ENCODE results near the gene TNFAIP2.
A peak's percentile ranks its signal among the peaks of the same experiment; 100 is the strongest.
"Not testable (repeated sequence)": the region's sequence is repeated elsewhere in the genome, so short reads cannot be mapped to it uniquely, and the experiment has no call there.

Gene TNFAIP2

GRCh38 chr14:103117499-103117898 is 5.8 kb upstream of the TNFAIP2 start:
- peaks cover 15% of the 10 kb centered on the region for H3K4me1 ChIP-seq (ENCODE audit: control insufficient read depth, insufficient read depth, low read length)
- WGBS, 2 experiments, result 96% methylated on average over 7 of the region's 7 CpGs
- H3K9me3 ChIP-seq (ENCODE audit: control insufficient read depth, low read length); H3K36me3 ChIP-seq (ENCODE audit: control insufficient read depth, insufficient read depth, low read length); H3K4me3 ChIP-seq (ENCODE audit: insufficient read depth, low read depth, low read length); H3K27ac ChIP-seq (ENCODE audit: insufficient read depth, low read depth, low read length, poor library complexity, severe bottlenecking): not testable (repeated sequence)
- peaks cover 17% of the 10 kb centered on the region for H3K27me3 ChIP-seq (ENCODE audit: control insufficient read depth, insufficient read depth, low read length, poor library complexity, severe bottlenecking)

- H3K27me3 ChIP-seq (ENCODE audit: control insufficient read depth, insufficient read depth, low read length, poor library complexity, severe bottlenecking), result peaks cover 23% of the 10 kb centered on the region
- no peaks in the 10 kb centered on the region for H3K36me3 ChIP-seq (ENCODE audit: control insufficient read depth, insufficient read depth, low read length)
- WGBS, 2 experiments, result 68 to 74% methylated on average over 9 of the region's 10 CpGs
- peaks cover 14% of the 10 kb centered on the region for H3K4me1 ChIP-seq (ENCODE audit: control insufficient read depth, insufficient read depth, low read length)
- no peaks in the 10 kb centered on the region for H3K9me3 ChIP-seq (ENCODE audit: control insufficient read depth, low read length)
- H3K27ac ChIP-seq (ENCODE audit: insufficient read depth, low read depth, low read length, poor library complexity, severe bottlenecking), result no peak overlapping the region
- no peak overlapping the region for H3K4me3 ChIP-seq (ENCODE audit: insufficient read depth, low read depth, low read length)
Measured at GRCh38 chr14:103118018-103118662, 5.1 kb upstream of the TNFAIP2 start.

- Histone ChIP-seq H3K4me3 (ENCODE audit: insufficient read depth, low read depth, low read length) (no peak overlapping the region), H3K36me3 (ENCODE audit: control insufficient read depth, insufficient read depth, low read length) (no peaks in the 10 kb centered on the region), H3K4me1 (ENCODE audit: control insufficient read depth, insufficient read depth, low read length) (peaks cover 14% of the 10 kb centered on the region), H3K27ac (ENCODE audit: insufficient read depth, low read depth, low read length, poor library complexity, severe bottlenecking) (no peak overlapping the region), H3K9me3 (ENCODE audit: control insufficient read depth, low read length) (no peaks in the 10 kb centered on the region), H3K27me3 (ENCODE audit: control insufficient read depth, insufficient read depth, low read length, poor library complexity, severe bottlenecking) (peaks cover 29% of the 10 kb centered on the region)
- 86 to 87% methylated on average over 9 of the region's 9 CpGs for WGBS, 2 experiments
Measured at GRCh38 chr14:103118663-103119404, 4.4 kb upstream of the TNFAIP2 start.

- Histone ChIP-seq H3K4me1 (ENCODE audit: control insufficient read depth, insufficient read depth, low read length) (peaks cover 21% of the 10 kb centered on the region), H3K27me3 (ENCODE audit: control insufficient read depth, insufficient read depth, low read length, poor library complexity, severe bottlenecking) (peaks cover 36% of the 10 kb centered on the region)
- H3K27ac ChIP-seq (ENCODE audit: insufficient read depth, low read depth, low read length, poor library complexity, severe bottlenecking); H3K4me3 ChIP-seq (ENCODE audit: insufficient read depth, low read depth, low read length); H3K36me3 ChIP-seq (ENCODE audit: control insufficient read depth, insufficient read depth, low read length); H3K9me3 ChIP-seq (ENCODE audit: control insufficient read depth, low read length): not testable (repeated sequence)
- WGBS, 2 experiments, result 92% methylated on average over 8 of the region's 8 CpGs
Measured at GRCh38 chr14:103119527-103119926, 3.7 kb upstream of the TNFAIP2 start.

GRCh38 chr14:103121121-103121845 is 2.0 kb upstream of the TNFAIP2 start:
- H3K9me3 ChIP-seq (ENCODE audit: control insufficient read depth, low read length), result no peaks in the 10 kb centered on the region
- no peak overlapping the region for H3K4me3 ChIP-seq (ENCODE audit: insufficient read depth, low read depth, low read length)
- H3K36me3 ChIP-seq (ENCODE audit: control insufficient read depth, insufficient read depth, low read length), result no peaks in the 10 kb centered on the region
- peaks cover 22% of the 10 kb centered on the region for H3K4me1 ChIP-seq (ENCODE audit: control insufficient read depth, insufficient read depth, low read length)
- 53 to 58% methylated on average over 18 of the region's 18 CpGs for WGBS, 2 experiments
- H3K27ac ChIP-seq (ENCODE audit: insufficient read depth, low read depth, low read length, poor library complexity, severe bottlenecking), result no peak overlapping the region
- H3K27me3 ChIP-seq (ENCODE audit: control insufficient read depth, insufficient read depth, low read length, poor library complexity, severe bottlenecking), result peaks cover 39% of the 10 kb centered on the region

- H3K27ac ChIP-seq (ENCODE audit: insufficient read depth, low read depth, low read length, poor library complexity, severe bottlenecking), result peak overlapping the region; percentile 44
- no peaks in the 10 kb centered on the region for H3K36me3 ChIP-seq (ENCODE audit: control insufficient read depth, insufficient read depth, low read length)
- peaks cover 22% of the 10 kb centered on the region for H3K4me1 ChIP-seq (ENCODE audit: control insufficient read depth, insufficient read depth, low read length)
- peak overlapping the region; percentile 43 for H3K4me3 ChIP-seq (ENCODE audit: insufficient read depth, low read depth, low read length)
- peaks cover 39% of the 10 kb centered on the region for H3K27me3 ChIP-seq (ENCODE audit: control insufficient read depth, insufficient read depth, low read length, poor library complexity, severe bottlenecking)
- H3K9me3 ChIP-seq (ENCODE audit: control insufficient read depth, low read length), result no peaks in the 10 kb centered on the region
- 8 to 9% methylated on average over 23 of the region's 23 CpGs for WGBS, 2 experiments
Measured at GRCh38 chr14:103121846-103122584, 1.2 kb upstream of the TNFAIP2 start.

- H3K27me3 ChIP-seq (ENCODE audit: control insufficient read depth, insufficient read depth, low read length, poor library complexity, severe bottlenecking), result peaks cover 39% of the 10 kb centered on the region
- no peaks in the 10 kb centered on the region for H3K36me3 ChIP-seq (ENCODE audit: control insufficient read depth, insufficient read depth, low read length)
- WGBS, 2 experiments, result 9% methylated on average over 15 of the region's 15 CpGs
- H3K4me3 ChIP-seq (ENCODE audit: insufficient read depth, low read depth, low read length), result peak overlapping the region; percentile 43
- H3K4me1 ChIP-seq (ENCODE audit: control insufficient read depth, insufficient read depth, low read length), result peaks cover 22% of the 10 kb centered on the region
- H3K9me3 ChIP-seq (ENCODE audit: control insufficient read depth, low read length), result no peaks in the 10 kb centered on the region
- peak overlapping the region; percentile 36 for H3K27ac ChIP-seq (ENCODE audit: insufficient read depth, low read depth, low read length, poor library complexity, severe bottlenecking)
Measured at GRCh38 chr14:103122585-103122946, 695 bp upstream of the TNFAIP2 start.

- Histone ChIP-seq H3K4me1 (ENCODE audit: control insufficient read depth, insufficient read depth, low read length) (peaks cover 22% of the 10 kb centered on the region), H3K27me3 (ENCODE audit: control insufficient read depth, insufficient read depth, low read length, poor library complexity, severe bottlenecking) (peaks cover 39% of the 10 kb centered on the region), H3K4me3 (ENCODE audit: insufficient read depth, low read depth, low read length) (peak overlapping the region; percentile 43), H3K27ac (ENCODE audit: insufficient read depth, low read depth, low read length, poor library complexity, severe bottlenecking) (no peak overlapping the region), H3K36me3 (ENCODE audit: control insufficient read depth, insufficient read depth, low read length) (no peaks in the 10 kb centered on the region), H3K9me3 (ENCODE audit: control insufficient read depth, low read length) (no peaks in the 10 kb centered on the region)
- WGBS, 2 experiments, result 25% methylated on average over 48 of the region's 48 CpGs
Measured at GRCh38 chr14:103123634-103124500, 606 bp downstream of the TNFAIP2 start.

- Histone ChIP-seq H3K36me3 (ENCODE audit: control insufficient read depth, insufficient read depth, low read length) (no peaks in the 10 kb centered on the region), H3K4me1 (ENCODE audit: control insufficient read depth, insufficient read depth, low read length) (peaks cover 22% of the 10 kb centered on the region), H3K27ac (ENCODE audit: insufficient read depth, low read depth, low read length, poor library complexity, severe bottlenecking) (no peak overlapping the region), H3K4me3 (ENCODE audit: insufficient read depth, low read depth, low read length) (no peak overlapping the region), H3K9me3 (ENCODE audit: control insufficient read depth, low read length) (no peaks in the 10 kb centered on the region), H3K27me3 (ENCODE audit: control insufficient read depth, insufficient read depth, low read length, poor library complexity, severe bottlenecking) (peaks cover 39% of the 10 kb centered on the region)
- 94 to 97% methylated on average over 5 of the region's 5 CpGs for WGBS, 2 experiments
Measured at GRCh38 chr14:103124501-103125001, 1.3 kb downstream of the TNFAIP2 start.

All from ectodermal cell (in vitro differentiated cells).